Smooth muscle cell (in vitro differentiated cells): Measurements from ENCODE around the gene MAX. TPM values are rescaled to one million over a fixed set of nuclear protein-coding genes. Genes with fewer than 3 reads are reported as not detected.

Source experiments
- DNase-seq: peaks from one replicate; lab custom pipeline; 2025; ENCODE audit not compliant: unreplicated experiment; lab: John Stamatoyannopoulos, UW
- H2AFZ ChIP-seq: fragments of 200-600 bp; sonication (generic); 2 replicates; pipeline ENCODE4 v1.6.0; 2016; ENCODE audit warnings: antibody characterized with exemption, low read depth, mild to moderate bottlenecking
- H3F3A ChIP-seq: fragments of 200-600 bp; sonication (generic); 2 replicates; pipeline ENCODE4 v1.6.0; 2017; ENCODE audit warnings: antibody characterized with exemption, low read depth
- H3K27ac ChIP-seq: fragments of 200-600 bp; sonication (generic); 2 replicates; pipeline ENCODE4 v1.5.1; 2016; ENCODE audit warnings: low read depth, mild to moderate bottlenecking
- H3K27me3 ChIP-seq: fragments of 200-600 bp; sonication (generic); 2 replicates; pipeline ENCODE4 v1.6.1; 2016; ENCODE audit warnings: low read depth, mild to moderate bottlenecking
- H3K36me3 ChIP-seq: fragments of 200-600 bp; sonication (generic); 2 replicates; pipeline ENCODE4 v1.5.1; 2016; ENCODE audit warnings: low read depth
- H3K4me1 ChIP-seq: fragments of 200-600 bp; sonication (generic); 2 replicates; pipeline ENCODE4 v1.5.1; 2016; ENCODE audit warnings: low read depth
- H3K4me2 ChIP-seq: fragments of 200-600 bp; sonication (generic); 2 replicates; pipeline ENCODE4 v1.6.0; 2016; ENCODE audit warnings: mild to moderate bottlenecking
- H3K4me3 ChIP-seq: fragments of 200-600 bp; sonication (generic); 2 replicates; pipeline ENCODE4 v1.5.1; 2016; ENCODE audit warnings: mild to moderate bottlenecking
- H3K79me2 ChIP-seq: fragments of 200-600 bp; sonication (generic); 2 replicates; pipeline ENCODE4 v1.6.0; 2016; ENCODE audit warnings: low read depth, mild to moderate bottlenecking
- H3K9ac ChIP-seq: fragments of 200-600 bp; sonication (generic); 2 replicates; pipeline ENCODE4 v1.6.0; 2016; ENCODE audit warnings: low read depth
- H3K9me3 ChIP-seq: fragments of 200-600 bp; sonication (generic); replicated peaks from 2 replicates; pipeline ENCODE4 v1.5.1; 2016; ENCODE audit warnings: low read depth
- H4K20me1 ChIP-seq: fragments of 200-600 bp; sonication (generic); 2 replicates; pipeline ENCODE4 v1.6.0; 2016; ENCODE audit warnings: low read depth
- WGBS: methylation state at CpG from one replicate; pipeline ENCODE4 v1.1.7; 2016; ENCODE audit warnings: low lambda C conversion rate; 5-methylcytosine and 5-hydroxymethylcytosine counted together
- polyA plus RNA-seq: library from polyadenylated mRNA; unstranded; fragments of >200 nt; fragmentation: Nextera tagmentation; extraction: Ambion mirVana; gene quantifications from 2 replicates; pipeline ENCODE4 v1.2.1, GENCODE V29; 2016
- total RNA-seq: library from RNA; depleted of rRNA; stranded (reverse); fragments of >200 nt; gene quantifications from 2 replicates; pipeline ENCODE4 v1.2.3, GENCODE V29; 2014
- TF ChIP-seq, protein P1 (sequence below): fragments of 200-600 bp; sonication (generic); IDR thresholded peaks from 2 replicates; pipeline ENCODE4 v1.5.1; 2017; ENCODE audit warnings: borderline replicate concordance, mild to moderate bottlenecking, antibody characterized with exemption; ENCODE audit not compliant: insufficient read depth, poor library complexity, severe bottlenecking

Gene MAX, protein sequence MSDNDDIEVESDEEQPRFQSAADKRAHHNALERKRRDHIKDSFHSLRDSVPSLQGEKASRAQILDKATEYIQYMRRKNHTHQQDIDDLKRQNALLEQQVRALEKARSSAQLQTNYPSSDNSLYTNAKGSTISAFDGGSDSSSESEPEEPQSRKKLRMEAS
- total RNA-seq (32.9 and 37.5 TPM in 2 replicates), polyA plus RNA-seq (30.1 and 33.5 TPM in 2 replicates)

DNA sequence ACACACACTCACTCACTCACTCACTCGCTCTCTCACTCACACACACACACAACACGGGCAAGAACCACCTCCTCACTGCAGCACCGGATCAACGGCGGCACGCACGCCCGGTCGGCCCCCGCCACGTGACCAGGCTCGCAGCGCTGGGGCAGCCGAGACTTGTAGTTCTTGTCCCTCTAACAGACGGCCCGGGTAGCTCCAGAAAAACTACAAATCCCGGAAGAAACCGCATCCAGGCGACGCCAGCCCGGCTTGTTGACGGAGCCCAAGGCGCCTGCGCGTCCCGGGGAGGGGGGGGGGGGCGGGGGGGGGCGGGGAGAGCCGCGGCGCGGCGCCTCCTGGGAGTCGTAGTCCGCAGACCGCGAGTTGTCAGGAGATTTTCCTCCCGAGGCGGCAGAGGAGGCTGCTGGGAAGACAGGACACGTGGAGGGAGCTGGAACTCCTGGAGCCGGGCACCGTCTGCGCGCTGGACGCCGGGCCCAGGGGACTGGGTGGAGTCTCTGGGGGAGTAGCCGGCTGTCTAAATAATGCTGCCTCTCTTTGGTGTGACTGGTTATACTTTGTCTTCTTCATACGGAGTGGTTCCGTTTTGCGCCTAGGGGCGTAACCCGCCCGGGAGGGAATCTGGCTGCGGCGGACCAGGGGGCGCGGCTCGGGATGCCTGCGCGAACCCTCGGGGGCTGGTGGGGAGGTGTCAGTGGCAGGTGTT is at the start of gene MAX:
MAX (minus strand) TSS at position 77 of the 709 bp plus-strand sequence. CDS start 178 bp downstream, outside the sequence.
- Histone ChIP-seq H3K27me3 (no peaks in the 10 kb centered on the region), H3F3A (peaks cover 9% of the 10 kb centered on the region), H3K79me2 (peaks cover 39% of the 10 kb centered on the region), H3K9ac (peak within 1 kb of the TSS; percentile 91), H3K27ac (peak within 1 kb of the TSS; percentile 79), H4K20me1 (peaks cover 15% of the 10 kb centered on the region), H3K9me3 (no peaks in the 10 kb centered on the region), H3K36me3 (peaks cover 6% of the 10 kb centered on the region), H3K4me3 (peak within 1 kb of the TSS; percentile 93), H3K4me2 (peak within 1 kb of the TSS; percentile 99), H3K4me1 (peaks cover 4% of the 10 kb centered on the region), H2AFZ (peak within 1 kb of the TSS; percentile 96)
- WGBS, result under 1% methylated on average over 60 of the region's 61 CpGs
- TF ChIP-seq, protein P1, sequence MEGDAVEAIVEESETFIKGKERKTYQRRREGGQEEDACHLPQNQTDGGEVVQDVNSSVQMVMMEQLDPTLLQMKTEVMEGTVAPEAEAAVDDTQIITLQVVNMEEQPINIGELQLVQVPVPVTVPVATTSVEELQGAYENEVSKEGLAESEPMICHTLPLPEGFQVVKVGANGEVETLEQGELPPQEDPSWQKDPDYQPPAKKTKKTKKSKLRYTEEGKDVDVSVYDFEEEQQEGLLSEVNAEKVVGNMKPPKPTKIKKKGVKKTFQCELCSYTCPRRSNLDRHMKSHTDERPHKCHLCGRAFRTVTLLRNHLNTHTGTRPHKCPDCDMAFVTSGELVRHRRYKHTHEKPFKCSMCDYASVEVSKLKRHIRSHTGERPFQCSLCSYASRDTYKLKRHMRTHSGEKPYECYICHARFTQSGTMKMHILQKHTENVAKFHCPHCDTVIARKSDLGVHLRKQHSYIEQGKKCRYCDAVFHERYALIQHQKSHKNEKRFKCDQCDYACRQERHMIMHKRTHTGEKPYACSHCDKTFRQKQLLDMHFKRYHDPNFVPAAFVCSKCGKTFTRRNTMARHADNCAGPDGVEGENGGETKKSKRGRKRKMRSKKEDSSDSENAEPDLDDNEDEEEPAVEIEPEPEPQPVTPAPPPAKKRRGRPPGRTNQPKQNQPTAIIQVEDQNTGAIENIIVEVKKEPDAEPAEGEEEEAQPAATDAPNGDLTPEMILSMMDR, result no peak
- peak; percentile 93 for DNase-seq

DNA sequence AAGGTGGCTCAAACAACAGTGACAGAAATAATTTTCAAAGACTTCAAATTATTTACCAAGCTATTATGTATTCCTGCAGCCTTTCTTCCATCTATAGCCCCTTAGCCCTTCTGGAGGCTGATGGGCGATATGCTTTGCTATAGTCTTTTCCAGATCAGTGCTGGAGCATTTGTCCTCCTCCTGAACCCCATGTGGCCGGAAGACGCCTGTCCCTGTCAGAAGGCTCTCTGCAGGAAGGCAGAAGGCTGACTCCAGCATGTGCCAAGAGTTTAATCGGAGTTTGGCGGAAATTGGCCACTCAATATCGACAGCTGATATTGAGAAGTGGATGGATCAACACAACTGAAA is 49.3 kb upstream of the MAX start:
- Histone ChIP-seq H3K4me2 (no peak overlapping the region), H3K9me3 (no peaks in the 10 kb centered on the region), H3K4me3 (no peak overlapping the region), H3K27ac (no peak overlapping the region), H3K36me3 (no peaks in the 10 kb centered on the region), H3K27me3 (no peaks in the 10 kb centered on the region), H3K79me2 (no peaks in the 10 kb centered on the region), H3K9ac (no peak overlapping the region), H3F3A (no peaks in the 10 kb centered on the region), H2AFZ (no peak overlapping the region), H4K20me1 (no peaks in the 10 kb centered on the region), H3K4me1 (no peaks in the 10 kb centered on the region)
- 94% methylated on average over 6 of the region's 6 CpGs for WGBS
- DNase-seq, result no peak
- TF ChIP-seq, protein P1, result no peak

DNA sequence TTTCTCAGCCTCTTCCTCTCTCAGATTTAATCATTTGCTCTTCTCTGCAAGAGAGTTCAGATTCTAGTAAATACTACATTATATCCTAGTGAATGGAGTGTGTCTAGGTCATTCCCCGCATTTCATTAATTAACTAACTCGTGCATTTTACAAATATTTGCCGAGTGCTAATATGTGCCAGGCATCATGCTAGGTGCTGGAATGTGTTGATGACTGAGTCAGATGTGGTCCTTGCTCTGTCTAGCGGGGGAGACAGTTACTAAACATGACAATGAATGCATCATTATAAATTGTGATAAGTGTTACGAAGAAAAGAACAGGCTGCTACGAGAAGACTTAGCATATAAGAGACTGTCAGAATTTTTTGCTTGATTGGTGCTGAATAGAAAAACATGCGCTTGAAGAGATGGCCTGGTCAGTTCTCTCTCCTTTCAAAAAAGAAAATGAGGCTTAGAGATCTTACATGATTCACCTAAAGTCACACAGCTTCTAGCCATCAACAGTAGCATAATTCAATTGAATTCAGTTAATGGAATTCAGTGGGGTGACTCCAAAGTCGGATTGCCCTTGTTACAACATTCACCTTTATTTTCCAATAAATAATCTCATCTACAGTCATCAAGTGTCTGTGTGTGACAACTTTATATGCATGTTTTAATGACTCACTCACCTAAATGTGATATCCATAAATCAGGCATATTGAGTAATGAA is 48.7 kb upstream of the MAX start:
- no peak overlapping the region for H3K9ac ChIP-seq
- no peaks in the 10 kb centered on the region for H4K20me1 ChIP-seq
- no peaks in the 10 kb centered on the region for H3K27me3 ChIP-seq
- no peak for DNase-seq
- no peak overlapping the region for H2AFZ ChIP-seq
- H3F3A ChIP-seq, result no peaks in the 10 kb centered on the region
- no peaks in the 10 kb centered on the region for H3K36me3 ChIP-seq
- no peaks in the 10 kb centered on the region for H3K79me2 ChIP-seq
- H3K27ac ChIP-seq, result no peak overlapping the region
- no peaks in the 10 kb centered on the region for H3K4me1 ChIP-seq
- no peak overlapping the region for H3K4me3 ChIP-seq
- 78% methylated on average over 8 of the region's 8 CpGs for WGBS
- H3K4me2 ChIP-seq, result no peak overlapping the region
- no peaks in the 10 kb centered on the region for H3K9me3 ChIP-seq
- TF ChIP-seq, protein P1, result no peak
